ENCODE measurements around the gene GTF2IRD1. TPM values are rescaled to one million over a fixed set of nuclear protein-coding genes. Genes with fewer than 3 reads are reported as not detected.

GTF2IRD1 gene
- total RNA-seq, 1 experiment from 2014 or later = 34.3 TPM

- Histone ChIP-seq H3K79me2 (ENCODE audit: insufficient read depth, low read length) (no peaks in the 10 kb centered on the region), H4K8ac (replicated peaks; ENCODE audit: insufficient read length, low read depth, low read length) (no peak overlapping the region), H2BK120ac (ENCODE audit: low read depth, low read length, poor library complexity, severe bottlenecking) (no peak overlapping the region), H4K91ac (ENCODE audit: insufficient read length, low read depth, low read length) (no peak overlapping the region), H3K56ac (ENCODE audit: insufficient read length, low read depth, low read length) (no peak overlapping the region), H3K27ac (ENCODE audit: insufficient read length, low read depth, low read length) (no peak overlapping the region), H2BK15ac (ENCODE audit: low read depth, low read length) (no peak overlapping the region), H2AK5ac (ENCODE audit: insufficient read length, low read length) (no peak overlapping the region), H2AFZ (ENCODE audit: low read length) (no peak overlapping the region), H3K27me3 (ENCODE audit: insufficient read depth, low read length) (no peaks in the 10 kb centered on the region), H2BK12ac (ENCODE audit: insufficient read length, low read depth, low read length) (no peak overlapping the region), H4K5ac (ENCODE audit: insufficient read length, low read depth, low read length) (no peak overlapping the region), H3K18ac (ENCODE audit: insufficient read length, low read depth, low read length) (no peak overlapping the region), H3K4ac (ENCODE audit: low read depth, low read length) (no peak overlapping the region), H2BK5ac (ENCODE audit: insufficient read length, low read length) (no peak overlapping the region), H3T11ph (ENCODE audit: low read length) (no peak overlapping the region), H3K4me1 (ENCODE audit: insufficient read depth, low read length) (no peaks in the 10 kb centered on the region; the same call in 1 of the 2 replicates), H3K23ac (ENCODE audit: insufficient read length, low read depth, low read length) (no peak overlapping the region), H2BK20ac (ENCODE audit: low read depth, low read length, poor library complexity, severe bottlenecking) (no peak overlapping the region), H3K9me3 (ENCODE audit: control insufficient read depth, low read depth, low read length) (no peaks in the 10 kb centered on the region), H3K79me1 (ENCODE audit: insufficient read depth, low read depth, low read length, poor library complexity, severe bottlenecking) (no peaks in the 10 kb centered on the region), H3K9ac (ENCODE audit: extremely low read depth, insufficient read length, low read length) (no peak overlapping the region), H3K4me2 (ENCODE audit: insufficient read depth, insufficient read length, low read length) (no peak overlapping the region), H3K14ac (ENCODE audit: insufficient read depth, low read length) (no peak overlapping the region), H4K20me1 (ENCODE audit: control insufficient read depth, insufficient read depth, insufficient read length) (peaks cover 2% of the 10 kb centered on the region), H3K23me2 (ENCODE audit: insufficient read length, low read depth, low read length, poor library complexity, severe bottlenecking) (no peaks in the 10 kb centered on the region)
- Mint-ChIP-seq H3K27ac (peak overlapping the region; percentile 21 to 79 (median 49); a peak in 4 of 7 replicates), H3K9me3 (no peaks in the 10 kb centered on the region), H3K27me3 (ENCODE audit: low read depth) (no peaks in the 10 kb centered on the region; the same call in 1 of the 2 replicates), H3K4me3 (peak overlapping the region in 1 of 2 experiments; percentile 10; a peak in 1 of 5 replicates), H3K4me1 (peaks cover 10 to 13% of the 10 kb centered on the region in 2 experiments), H3K36me3 (ENCODE audit: insufficient read depth in 1 of 3, low read depth in 3 of 3) (peaks cover 4 to 22% (median 17%) of the 10 kb centered on the region in 3 experiments; a peak in 6 of 7 replicates)
- TF ChIP-seq CTCF (conservative IDR thresholded peaks at IDR 0.05) = no peak
- no CpG with 5 or more reads among the region's 7 CpGs for WGBS (ENCODE audit: extremely low coverage, insufficient read length, low lambda C conversion rate)
- no peak for DNase-seq
Measured at GRCh38 chr7:74604326-74605020, 150.8 kb downstream of the GTF2IRD1 start.

Data from H9 (cell line).